AG09309 (cell line): ENCODE measurements around the gene DUSP22.
"Not testable (repeated sequence)": the region's sequence is repeated elsewhere in the genome, so short reads cannot be mapped to it uniquely, and the experiment has no call there.

ENCODE experiments used
- DNase-seq: peaks from one replicate; pipeline ENCODE4 v3.0.0-alpha.2; 2010; ENCODE audit warnings: low read depth
- H3K4me3 ChIP-seq: 2 replicates; pipeline ENCODE4 v1.5.1; 2011; ENCODE audit warnings: mild to moderate bottlenecking, low read depth, low read length, moderate library complexity; ENCODE audit not compliant: control insufficient read depth
- CTCF ChIP-seq: IDR thresholded peaks from 2 replicates; pipeline ENCODE4 v1.5.1; 2011; ENCODE audit warnings: mild to moderate bottlenecking, low read depth, low read length, inconsistent platforms; ENCODE audit not compliant: insufficient read depth, control insufficient read depth; ENCODE audit errors: missing control alignments

Gene DUSP22

GRCh38 chr6:284486-284885, 7.8 kb upstream of the DUSP22 start:
- TF ChIP-seq CTCF: no peak
- DNase-seq: no peak
- H3K4me3 ChIP-seq: no peak overlapping the region

- no peak for TF ChIP-seq CTCF
- no peak overlapping the region for H3K4me3 ChIP-seq
- DNase-seq: no peak
Measured at GRCh38 chr6:285030-285771, 7.1 kb upstream of the DUSP22 start.

GRCh38 chr6:285902-286301, 6.4 kb upstream of the DUSP22 start:
- not testable (repeated sequence) for DNase-seq, H3K4me3 ChIP-seq

GRCh38 chr6:286681-287488, 5.4 kb upstream of the DUSP22 start:
- no peak for TF ChIP-seq CTCF
- no peak for DNase-seq
- no peak overlapping the region for H3K4me3 ChIP-seq

- TF ChIP-seq CTCF: no peak
- H3K4me3 ChIP-seq: no peak overlapping the region
- DNase-seq: no peak
Measured at GRCh38 chr6:287489-287860, 4.8 kb upstream of the DUSP22 start.

GRCh38 chr6:288866-289265, 3.4 kb upstream of the DUSP22 start:
- DNase-seq: no peak
- no peak for TF ChIP-seq CTCF
- no peak overlapping the region for H3K4me3 ChIP-seq
